GM23248 (cell line): ENCODE measurements around the gene SMG1. TPM values are rescaled to one million over a fixed set of nuclear protein-coding genes. Genes with fewer than 3 reads are reported as not detected.

Experiments used
- polyA plus RNA-seq: library from polyadenylated mRNA; unstranded; fragments of >200 nt; fragmentation: Nextera tagmentation; extraction: Ambion mirVana; gene quantifications from 2 replicates; pipeline ENCODE4 v1.2.1, GENCODE V29; 2016
- total RNA-seq: library from RNA; depleted of rRNA; stranded (reverse); fragments of >200 nt; shearing (Covaris generic); gene quantifications from 2 replicates; pipeline ENCODE4 v1.2.3, GENCODE V29; 2014; rRNA removed

The SMG1 gene
- total and polyA plus RNA-seq, 2 experiments from 2014 or later: 9.3 to 37.1 TPM

Other genes starting within 250 kb of the SMG1 start
- 1,662 and 1,721 TPM in 2 replicates for gene RPS15A, start 136.1 kb downstream of the SMG1 start, total RNA-seq
- gene RPS15A, start 136.1 kb downstream of the SMG1 start, polyA plus RNA-seq: 651 and 660 TPM in 2 replicates
- 184 and 201 TPM in 2 replicates for gene ARL6IP1, start 124.9 kb downstream of the SMG1 start, total RNA-seq
- 131 and 135 TPM in 2 replicates for gene ARL6IP1, start 124.9 kb downstream of the SMG1 start, polyA plus RNA-seq
- 0.25 and 0.54 TPM in 2 replicates for gene TMC7, start 57.5 kb upstream of the SMG1 start, total RNA-seq
- 1.4 TPM in 2 replicates for gene TMC7, start 57.5 kb upstream of the SMG1 start, polyA plus RNA-seq
- 9.9 and 19.7 TPM in 2 replicates for gene COQ7, start 141.2 kb upstream of the SMG1 start, total RNA-seq
- gene COQ7, start 141.2 kb upstream of the SMG1 start, polyA plus RNA-seq: 9.6 and 9.8 TPM in 2 replicates
- 64.7 and 71.9 TPM in 2 replicates for gene ITPRIPL2, start 187.6 kb upstream of the SMG1 start, total RNA-seq
- 9.5 and 11.0 TPM in 2 replicates for gene ITPRIPL2, start 187.6 kb upstream of the SMG1 start, polyA plus RNA-seq
- gene SYT17, start 241.8 kb upstream of the SMG1 start, total RNA-seq: not detected in 2 replicates
- gene SYT17, start 241.8 kb upstream of the SMG1 start, polyA plus RNA-seq: not detected in 2 replicates